Middle frontal gyrus (tissue), 1 donor: ENCODE data around the gene VWA1.
A peak's percentile ranks its signal among the peaks of the same experiment; 100 is the strongest.
"Not testable (repeated sequence)": the region's sequence is repeated elsewhere in the genome, so short reads cannot be mapped to it uniquely, and the experiment has no call there.

Source experiments
- DNase-seq: peaks from one replicate; pipeline ENCODE4 v3.0.0-alpha.2; 2015; ENCODE audit warnings: low spot score; ENCODE audit errors: extremely low spot score

Gene VWA1

GRCh38 chr1:1455366-1455884 is 19.9 kb downstream of the VWA1 start:
- no peak for DNase-seq

- not testable (repeated sequence) for DNase-seq
Measured at GRCh38 chr1:1455934-1456333, 20.4 kb downstream of the VWA1 start.

- DNase-seq, result not testable (repeated sequence)
Measured at GRCh38 chr1:1456683-1457255, 21.3 kb downstream of the VWA1 start.

- not testable (repeated sequence) for DNase-seq
Measured at GRCh38 chr1:1459156-1459555, 23.7 kb downstream of the VWA1 start.

- not testable (repeated sequence) for DNase-seq
Measured at GRCh38 chr1:1459711-1460110, 24.2 kb downstream of the VWA1 start.

GRCh38 chr1:1460540-1461130 is 25.1 kb downstream of the VWA1 start:
- no peak for DNase-seq

GRCh38 chr1:1461721-1462317 is 26.3 kb downstream of the VWA1 start:
- DNase-seq, result no peak

GRCh38 chr1:1462318-1462966 is 27.0 kb downstream of the VWA1 start:
- no peak for DNase-seq

- no peak for DNase-seq
Measured at GRCh38 chr1:1463312-1463711, 27.8 kb downstream of the VWA1 start.

- DNase-seq, result not testable (repeated sequence)
Measured at GRCh38 chr1:1468196-1468985, 32.9 kb downstream of the VWA1 start.

- no peak for DNase-seq
Measured at GRCh38 chr1:1470626-1471388, 35.3 kb downstream of the VWA1 start.

GRCh38 chr1:1471389-1472052 is 36.0 kb downstream of the VWA1 start, which contains the start of gene ATAD3B:
TSS of gene ATAD3B (plus strand) at chr1:1471765. CDS start at chr1:1471885, 120 bp downstream.
- peak; percentile 90 for DNase-seq

GRCh38 chr1:1472053-1472876 is 36.8 kb downstream of the VWA1 start:
- DNase-seq, result not testable (repeated sequence)

- not testable (repeated sequence) for DNase-seq
Measured at GRCh38 chr1:1476011-1476410, 40.5 kb downstream of the VWA1 start.

GRCh38 chr1:1477206-1477605 is 41.7 kb downstream of the VWA1 start:
- DNase-seq, result no peak

- DNase-seq, result no peak
Measured at GRCh38 chr1:1479547-1480487, 44.3 kb downstream of the VWA1 start.

GRCh38 chr1:1480488-1480867 is 45.0 kb downstream of the VWA1 start:
- not testable (repeated sequence) for DNase-seq

- DNase-seq, result not testable (repeated sequence)
Measured at GRCh38 chr1:1481811-1482210, 46.3 kb downstream of the VWA1 start.
